K562 (cell line): Measurements from ENCODE around the gene BEST2. TPM values are rescaled to one million over a fixed set of nuclear protein-coding genes. Genes with fewer than 3 reads are reported as not detected.

Experiments
- ETV6 ChIP-seq, 3 experiments: fragments of 150-350 bp in 1 of 3; sonication (generic) in 1 of 3; formaldehyde crosslinking in 1 of 3; IDR thresholded peaks; 2 replicates each; pipeline versions ENCODE4 v1.6.1 to v1.8.0; 2014 to 2022; ENCODE audit warnings: borderline replicate concordance in 2 of 3, low read depth in 2 of 3, antibody characterized with exemption in 1 of 3, low read length in 1 of 3, mild to moderate bottlenecking in 1 of 3, missing genetic modification reagents in 1 of 3
- GATAD2A ChIP-seq: fragments of 450-650 bp; IDR thresholded peaks from 2 replicates; pipeline ENCODE4 v1.6.1; 2017
- HDAC6 ChIP-seq: IDR thresholded peaks from 2 replicates; pipeline ENCODE4 v1.6.1; 2012; ENCODE audit warnings: low read depth, mild to moderate bottlenecking, control low read depth, inconsistent platforms, low read length, moderate library complexity
- HES1 ChIP-seq: fragments of 450-650 bp; IDR thresholded peaks from 2 replicates; pipeline ENCODE4 v1.6.1; 2016; ENCODE audit warnings: low read depth, mild to moderate bottlenecking, moderate library complexity
- IRF9 ChIP-seq: fragments of 450-650 bp; IDR thresholded peaks from 2 replicates; pipeline ENCODE4 v1.6.1; 2016; ENCODE audit warnings: missing biosample characterization, missing genetic modification characterization
- KDM4B ChIP-seq, 2 experiments: fragments of 450-650 bp in 1 of 2; sonication (generic) in 1 of 2; IDR thresholded peaks; 2 replicates each; pipeline ENCODE4 v1.6.1; 2016 to 2017; ENCODE audit warnings: borderline replicate concordance in 2 of 2, antibody characterized with exemption in 1 of 2, low read depth in 1 of 2, mild to moderate bottlenecking in 1 of 2
- MCM5 ChIP-seq: fragments of 450-650 bp; IDR thresholded peaks from 2 replicates; pipeline ENCODE4 v1.6.1; 2016; ENCODE audit warnings: low read depth
- NCOA1 ChIP-seq: fragments of 450-650 bp; IDR thresholded peaks from 2 replicates; pipeline ENCODE4 v1.6.1; 2016; ENCODE audit warnings: low read depth
- NR2F6 ChIP-seq: fragments of 450-650 bp; formaldehyde crosslinking; IDR thresholded peaks from 2 replicates; pipeline ENCODE4 v1.4.0; 2020; ENCODE audit warnings: mild to moderate bottlenecking
- POLR2AphosphoS5 ChIP-seq: IDR thresholded peaks from 2 replicates; pipeline ENCODE4 v1.6.1; 2011; ENCODE audit warnings: mild to moderate bottlenecking, low read depth, low read length, moderate library complexity; ENCODE audit not compliant: control insufficient read depth, insufficient read depth
- TAL1 ChIP-seq: fragments of 450-650 bp; IDR thresholded peaks from 2 replicates; pipeline ENCODE4 v1.6.1; 2016; ENCODE audit warnings: mild to moderate bottlenecking
- TCFL5 ChIP-seq: fragments of 250-450 bp; sonication (Bioruptor Pico); conservative IDR thresholded peaks from 2 replicates; pipeline ENCODE4 v1.6.1; 2021; ENCODE audit warnings: mild to moderate bottlenecking, moderate library complexity, matching md5 sums
- TGIF2 ChIP-seq: sonication (generic); formaldehyde crosslinking; IDR thresholded peaks from 2 replicates; pipeline ENCODE4 v1.8.1; 2022; ENCODE audit warnings: mild to moderate bottlenecking, missing genetic modification reagents, moderate library complexity
- ZBTB11 ChIP-seq, 3 experiments: fragments of 200-800 bp in 1 of 3; fragments of 250-450 bp in 1 of 3; fragments of 450-650 bp in 1 of 3; sonication (Bioruptor Pico) in 1 of 3; sonication (Bioruptor generic) in 1 of 3; formaldehyde crosslinking in 1 of 3; IDR thresholded peaks; 2 replicates each; pipeline versions ENCODE4 v1.6.1 to v1.8.0; 2016 to 2022; ENCODE audit warnings: mild to moderate bottlenecking in 2 of 3, missing genetic modification characterization in 2 of 3, missing compliant biosample characterization in 1 of 3, moderate library complexity in 1 of 3
- ZFP1 ChIP-seq: fragments of 450-650 bp; formaldehyde crosslinking; IDR thresholded peaks from 2 replicates; pipeline ENCODE4 v1.4.0; 2020; ENCODE audit warnings: mild to moderate bottlenecking, mixed read lengths
- ZNF121 ChIP-seq: sonication (generic); formaldehyde crosslinking; conservative IDR thresholded peaks from 2 replicates; pipeline ENCODE4 v1.8.0; 2022; ENCODE audit warnings: missing genetic modification reagents
- ZNF518B ChIP-seq: fragments of 250-450 bp; sonication (Bioruptor Pico); IDR thresholded peaks from 2 replicates; pipeline ENCODE4 v1.5.0; 2021; ENCODE audit warnings: mild to moderate bottlenecking, moderate library complexity
- polyA plus RNA-seq, 8 experiments: library from polyadenylated mRNA; depleted of rRNA in 4 of 8; stranded (reverse) in 5 of 8; unstranded in 3 of 8; fragments of >200 nt; fragmentation: Nextera tagmentation in 2 of 8; fragmentation: Illumina TruSeq in 1 of 8; extraction: Ambion mirVana in 2 of 8; extraction: Trizol in 1 of 8; gene quantifications; 2 replicates each; pipeline versions ENCODE4 v1.2.1 to v1.2.3, GENCODE V29; 2011 to 2014; ENCODE audit warnings: inconsistent platforms in 1 of 8, missing spikeins in 1 of 8
- total RNA-seq, 7 experiments: library from RNA; depleted of rRNA in 6 of 7; stranded (reverse); fragments of >200 nt in 6 of 7; fragmentation: Illumina TruSeq in 2 of 7; extraction: Trizol in 2 of 7; gene quantifications; 2 replicates each; pipeline versions ENCODE4 v1.2.1 to v1.2.3, GENCODE V29; 2011 to 2021; ENCODE audit warnings: low replicate concordance in 1 of 7

BEST2 gene
- total and polyA plus RNA-seq, 9 of the 15 experiments (the other 6 are each of a cell fraction or from before 2014, with no cell fraction given) = not detected

- TF ChIP-seq ZBTB11 (CRISPR knock-in tag; IDR thresholded peaks at IDR 0.05) (no peak; a peak in 1 of 6 replicates), ZFP1 (no peak), TAL1 (no peak), TCFL5 (no peak), POLR2AphosphoS5 (peak; percentile 100), MCM5 (no peak), ZNF121 (CRISPR knock-in tag) (no peak), NCOA1 (no peak), NR2F6 (CRISPR knock-in tag) (peak; percentile 66; the same call in 1 of the 2 replicates), HDAC6 (peak; percentile 82; the same call in 1 of the 2 replicates), KDM4B (IDR thresholded peaks at IDR 0.05; ENCODE audit: borderline replicate concordance in 2 of 2, low read depth in 1 of 2) (peak in 1 of 2 experiments; percentile 98; a peak in 2 of 4 replicates), ETV6 (IDR thresholded peaks at IDR 0.05; ENCODE audit: borderline replicate concordance in 1 of 2, low read depth in 2 of 2, low read length in 1 of 2) (no peak), ETV6 (CRISPR knock-in tag; IDR thresholded peaks at IDR 0.05; ENCODE audit: borderline replicate concordance) (peak; percentile 73; the same call in 1 of the 2 replicates), GATAD2A (no peak), TGIF2 (peak; percentile 92; the same call in 1 of the 2 replicates), HES1 (no peak), IRF9 (tag) (no peak), ZNF518B (CRISPR knock-in tag) (no peak)
These were observed 39.9 kb downstream of the BEST2 start, which contains the start of gene JUNB (continued) for GRCh38 chr19:12791345-12792050.
